HG03097 (cell line): Measurements from ENCODE around the gene RHO.
"Not testable (repeated sequence)": the region's sequence is repeated elsewhere in the genome, so short reads cannot be mapped to it uniquely, and the experiment has no call there.

ENCODE experiments used
- ATAC-seq: cut with Tn5 transposase; IDR thresholded peaks from one replicate; pipeline ENCODE4 v1.9.1; 2021; ENCODE audit not compliant: unreplicated experiment, low FRiP score

Gene RHO

DNA sequence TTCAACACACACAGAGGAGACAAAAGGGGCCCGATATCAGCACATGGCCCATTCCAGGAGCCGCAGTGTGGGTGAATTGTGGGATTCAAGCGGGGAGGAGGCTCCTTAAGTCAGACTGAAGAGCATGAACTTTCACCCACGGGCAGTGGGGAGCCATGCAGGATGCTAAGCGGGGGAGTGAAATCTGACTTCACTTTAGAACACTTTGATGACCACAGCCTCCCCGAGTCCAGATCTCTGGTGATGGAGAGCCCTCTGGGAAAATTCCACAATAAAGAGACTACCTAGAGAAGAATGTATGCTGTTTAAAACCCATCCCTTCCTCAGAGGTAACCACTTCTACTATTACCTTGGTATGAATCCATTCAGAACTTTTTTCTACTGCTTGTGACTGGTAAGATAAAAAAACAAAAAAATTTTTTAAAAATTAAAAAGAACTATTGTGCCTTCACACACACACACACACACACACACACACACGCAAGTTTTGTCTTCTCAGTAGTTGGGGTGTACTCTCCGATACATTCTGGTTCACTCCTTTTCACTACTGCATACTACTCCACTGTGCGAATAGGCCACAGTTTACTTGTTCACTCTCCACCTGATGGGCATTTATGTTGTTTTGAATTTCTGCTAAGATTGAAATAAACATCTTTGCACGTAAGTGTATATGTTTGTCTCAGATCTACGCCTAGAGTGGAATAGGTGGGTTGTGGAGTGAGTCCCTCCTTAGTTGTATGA is 12.5 kb downstream of the RHO start:
- ATAC-seq: no peak

DNA sequence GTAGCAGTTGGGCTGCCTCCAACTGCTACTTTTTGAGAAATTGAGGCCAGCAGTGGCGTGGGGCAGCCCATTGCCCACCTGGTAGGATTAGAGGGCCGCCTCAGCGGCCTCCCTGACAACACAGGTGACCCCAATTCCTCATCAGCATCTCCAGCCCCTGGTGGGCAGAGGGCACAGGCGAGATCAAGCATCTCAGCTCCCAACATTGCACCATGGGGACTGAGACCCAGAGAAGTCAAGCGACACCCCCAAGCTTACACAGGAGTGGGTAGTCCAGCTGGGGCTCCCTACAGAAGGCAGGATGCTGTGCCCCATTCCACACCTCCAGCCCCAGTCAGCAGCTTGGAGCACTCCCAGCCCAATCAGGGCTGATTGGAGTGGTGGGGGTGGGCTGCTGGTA is 14.3 kb downstream of the RHO start:
- no peak for ATAC-seq

DNA sequence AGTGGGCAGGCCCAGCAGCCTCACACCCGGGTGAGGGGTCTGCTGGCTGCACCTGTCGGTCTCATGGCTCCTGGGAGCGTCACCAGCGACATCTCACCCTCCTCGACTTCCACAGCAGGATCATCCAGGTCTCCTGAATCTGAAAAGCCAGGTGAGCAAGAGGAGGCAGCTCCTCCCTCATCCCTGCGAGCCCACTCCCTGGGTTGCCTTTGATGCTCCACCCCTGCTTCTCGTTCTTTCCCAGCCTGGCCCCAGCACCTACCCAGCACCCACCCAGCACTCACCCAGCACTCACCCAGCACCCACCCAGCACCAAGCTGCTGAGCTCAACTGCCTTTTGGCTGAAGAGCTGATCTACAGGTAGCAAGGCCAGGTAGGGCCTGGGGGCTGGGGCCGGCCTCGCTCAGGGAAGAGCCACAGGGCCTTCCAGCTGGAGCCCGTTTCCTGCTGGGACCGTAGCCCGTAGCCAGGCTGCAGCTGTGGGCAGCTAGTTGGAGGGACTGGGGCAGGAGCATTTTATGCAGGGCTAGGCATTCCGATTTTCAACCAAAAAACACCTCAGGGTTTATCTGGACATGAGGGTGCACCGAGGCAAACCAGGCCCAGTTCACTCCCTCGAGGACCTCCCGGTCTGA is 14.8 kb downstream of the RHO start, which contains the start of gene H1-8:
Gene H1-8 (plus strand): TSS at position 20 of the 635 bp plus-strand sequence. CDS start 44 bp downstream, at position 64.
- ATAC-seq: no peak

DNA sequence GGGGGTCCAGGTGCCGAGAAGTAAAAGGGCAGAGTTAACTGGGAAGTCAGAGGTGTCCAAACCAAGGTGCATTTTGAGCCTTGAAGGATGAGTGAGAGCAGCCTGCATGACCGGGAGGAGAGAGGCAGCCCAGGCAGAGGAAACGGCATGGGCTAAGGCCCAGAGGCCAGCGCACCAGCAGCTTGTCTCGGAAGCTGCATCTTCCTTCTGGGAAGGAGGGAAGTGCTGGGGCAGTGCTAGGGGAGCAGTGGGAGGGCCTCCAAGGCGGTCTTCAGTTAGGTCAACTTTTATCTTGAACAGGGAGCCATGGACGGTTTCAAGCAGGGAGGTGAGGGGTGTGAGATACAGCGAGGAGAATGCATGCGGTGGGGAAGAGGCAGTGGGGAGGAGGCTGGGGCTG is 15.6 kb downstream of the RHO start:
- no peak for ATAC-seq

DNA sequence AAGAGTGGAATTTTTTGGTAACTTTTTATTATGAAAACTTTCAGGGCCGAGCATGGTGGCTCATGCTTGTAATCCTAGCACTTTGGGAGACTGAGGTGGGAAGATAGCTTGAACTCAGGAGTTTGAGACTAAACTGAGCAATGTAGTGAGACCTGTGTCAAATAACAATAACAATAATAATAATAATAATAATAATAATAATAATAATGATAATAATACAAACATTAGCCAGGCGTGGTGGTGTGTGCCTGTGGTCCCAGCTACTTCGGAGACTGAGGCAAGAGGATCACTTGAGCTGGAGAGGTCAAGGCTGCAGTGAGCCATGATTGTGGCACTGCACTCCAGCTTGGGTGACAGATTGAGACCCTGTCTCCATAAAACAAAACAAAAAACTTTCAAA is 17.5 kb downstream of the RHO start:
- not testable (repeated sequence) for ATAC-seq

DNA sequence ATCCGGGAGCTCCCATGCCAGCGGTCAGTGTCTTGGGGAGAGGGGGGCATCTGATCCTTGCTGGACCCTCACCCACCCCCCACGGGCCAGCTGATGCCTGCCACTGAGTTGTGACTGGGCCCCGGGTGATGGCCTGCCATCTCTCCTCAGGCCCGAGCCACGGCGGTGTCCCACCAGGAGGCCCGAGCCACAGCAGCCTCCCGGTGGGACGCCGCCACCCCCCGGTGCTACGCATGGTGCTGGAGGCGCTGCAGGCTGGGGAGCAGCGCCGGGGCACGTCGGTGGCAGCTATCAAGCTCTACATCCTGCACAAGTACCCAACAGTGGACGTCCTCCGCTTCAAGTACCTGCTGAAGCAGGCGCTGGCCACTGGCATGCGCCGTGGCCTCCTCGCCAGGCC is 18.8 kb downstream of the RHO start:
- no peak for ATAC-seq

DNA sequence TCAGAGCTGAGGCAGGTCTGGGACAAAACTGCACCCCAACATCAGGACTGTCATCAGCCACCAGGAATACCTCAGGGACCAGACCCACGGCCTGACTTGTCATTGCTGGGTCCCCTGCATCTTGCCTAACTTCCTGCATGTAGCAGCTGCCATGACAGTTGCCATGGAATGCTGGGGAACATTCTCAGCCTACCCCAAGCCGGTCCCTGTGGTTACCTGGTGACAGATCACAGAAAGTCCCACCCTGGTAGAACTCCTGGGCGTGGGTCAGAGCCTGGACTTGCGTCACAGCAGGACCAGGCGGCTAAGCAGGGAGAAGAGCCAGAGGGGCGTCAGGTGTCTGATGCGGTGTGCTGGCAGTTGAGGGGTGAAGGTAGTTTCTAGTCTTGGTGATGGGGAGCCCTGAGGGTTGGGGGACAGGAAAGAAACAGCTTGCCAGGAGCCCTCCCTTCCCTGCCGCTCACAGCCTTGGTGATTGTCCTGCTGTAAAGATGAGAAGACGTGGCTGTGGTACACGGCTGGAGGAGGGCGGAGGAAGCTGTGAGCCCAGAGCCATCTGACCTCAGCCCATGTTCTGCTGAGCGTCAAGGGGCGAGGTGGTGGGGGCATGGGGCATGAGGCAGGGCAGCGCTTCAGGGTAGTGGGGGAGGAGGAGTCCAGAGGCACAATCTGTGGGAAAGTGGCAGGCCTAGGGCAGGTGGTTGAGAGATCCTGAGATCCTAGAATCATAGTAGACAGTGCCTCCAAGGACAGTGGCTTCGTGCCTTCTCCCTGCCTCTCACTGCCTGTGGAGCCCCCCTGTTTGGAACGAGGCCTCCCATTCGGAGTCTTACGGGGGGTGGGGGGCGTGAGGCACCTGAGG is 19.9 kb downstream of the RHO start:
- ATAC-seq: no peak

DNA sequence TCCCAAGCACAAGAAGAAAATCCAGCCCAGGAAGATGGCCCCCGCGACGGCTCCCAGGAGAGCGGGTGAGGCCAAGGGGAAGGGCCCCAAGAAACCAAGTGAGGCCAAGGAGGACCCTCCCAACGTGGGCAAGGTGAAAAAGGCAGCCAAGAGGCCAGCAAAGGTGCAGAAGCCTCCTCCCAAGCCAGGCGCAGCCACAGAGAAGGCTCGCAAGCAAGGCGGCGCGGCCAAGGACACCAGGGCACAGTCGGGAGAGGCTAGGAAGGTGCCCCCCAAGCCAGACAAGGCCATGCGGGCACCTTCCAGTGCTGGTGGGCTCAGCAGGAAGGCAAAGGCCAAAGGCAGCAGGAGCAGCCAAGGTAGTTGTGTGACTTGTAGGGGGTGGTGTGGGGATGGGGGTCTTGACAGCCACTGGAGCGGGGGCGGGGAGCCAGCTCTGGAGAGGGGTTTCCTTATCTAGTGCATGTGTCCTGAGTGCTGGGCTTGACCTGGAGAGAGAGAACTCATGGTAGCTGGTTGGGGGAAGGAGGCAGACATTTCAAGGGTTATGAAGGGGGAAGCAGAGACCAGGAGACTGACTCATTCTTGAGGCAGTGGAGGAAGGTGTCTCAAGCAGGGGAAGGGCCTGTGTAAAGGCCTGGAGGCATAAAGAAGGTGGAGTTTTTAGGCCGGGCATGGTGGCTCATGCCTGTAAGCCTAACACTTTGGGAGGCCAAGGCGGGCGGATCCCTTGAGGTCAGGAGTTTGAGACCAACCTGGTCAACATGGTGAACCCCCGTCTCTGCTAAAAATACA is 20.8 kb downstream of the RHO start:
- no peak for ATAC-seq

DNA sequence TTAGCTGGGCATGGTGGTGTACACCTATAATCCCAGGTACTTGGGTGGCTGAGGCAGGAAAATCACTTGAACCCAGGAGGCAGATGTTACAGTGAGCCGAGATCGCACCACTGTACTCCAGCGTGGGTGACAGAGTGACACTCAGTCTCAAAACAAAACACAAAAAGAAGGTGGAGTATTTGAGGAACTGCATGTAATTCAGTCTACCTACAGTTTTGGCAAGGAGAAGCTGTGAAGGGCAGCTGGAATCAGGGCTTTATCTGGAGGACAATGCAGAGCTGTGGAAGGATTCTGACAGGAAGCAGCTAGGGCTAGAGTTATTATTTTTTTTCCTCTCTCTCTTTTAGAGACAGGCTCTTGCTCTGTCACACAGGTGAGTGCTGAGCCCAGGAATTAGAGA is 21.4 kb downstream of the RHO start:
- ATAC-seq: no peak

DNA sequence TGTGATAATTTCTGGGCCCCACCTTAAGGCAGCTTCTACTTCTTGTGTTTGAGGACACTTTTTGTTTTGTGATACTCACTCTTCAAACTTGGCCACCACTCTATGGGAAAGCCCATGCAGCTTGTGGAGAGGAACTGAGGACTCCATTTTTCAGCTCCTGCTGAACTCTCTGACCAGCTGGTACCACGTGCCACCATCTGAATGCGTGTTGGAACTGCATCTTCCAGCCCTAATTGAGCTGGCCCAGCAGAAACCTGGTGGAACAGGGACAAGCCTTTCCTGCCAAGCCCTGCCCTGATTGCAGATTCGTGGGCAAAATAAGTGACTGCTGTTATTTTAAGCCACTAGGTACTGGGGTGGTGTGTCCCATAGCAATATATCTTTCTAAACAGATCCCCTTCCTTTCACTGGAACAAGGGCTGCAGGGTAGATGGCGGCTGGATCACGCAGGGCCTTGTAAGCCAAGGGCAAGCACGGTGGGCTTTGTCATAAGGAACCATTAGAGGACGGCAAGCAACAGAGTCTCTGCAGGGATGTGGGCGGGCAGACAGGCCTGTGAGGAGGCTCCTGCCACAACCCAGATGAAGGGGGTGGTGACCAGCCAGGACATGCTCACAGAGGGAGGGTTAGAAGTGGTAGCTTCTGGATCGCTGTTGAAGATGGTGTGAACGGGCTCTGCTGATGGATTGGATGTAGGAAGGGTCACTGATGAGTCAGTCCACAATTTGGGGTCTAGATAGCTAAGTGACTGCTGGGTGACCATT is 24.0 kb downstream of the RHO start:
- no peak for ATAC-seq

DNA sequence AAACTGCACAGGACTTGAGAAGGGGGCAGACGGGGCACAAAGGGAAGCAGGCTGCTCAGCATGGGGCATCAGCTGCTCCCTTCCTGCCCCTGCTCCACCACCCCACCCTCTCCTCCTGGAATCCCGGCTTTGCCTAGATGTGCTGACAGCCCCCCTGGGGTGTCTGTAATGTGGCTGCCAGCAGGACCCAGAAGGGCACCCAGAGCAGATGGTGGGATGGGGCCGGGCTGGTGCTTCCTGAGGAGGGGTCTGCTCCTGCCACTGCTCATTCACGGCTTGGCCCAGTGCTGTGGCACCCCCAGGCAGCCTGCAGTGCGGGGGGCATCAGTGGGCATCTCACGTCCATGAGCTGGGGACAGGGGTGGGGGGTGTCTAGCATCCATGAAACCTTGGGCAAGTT is 24.7 kb downstream of the RHO start:
- ATAC-seq: no peak

DNA sequence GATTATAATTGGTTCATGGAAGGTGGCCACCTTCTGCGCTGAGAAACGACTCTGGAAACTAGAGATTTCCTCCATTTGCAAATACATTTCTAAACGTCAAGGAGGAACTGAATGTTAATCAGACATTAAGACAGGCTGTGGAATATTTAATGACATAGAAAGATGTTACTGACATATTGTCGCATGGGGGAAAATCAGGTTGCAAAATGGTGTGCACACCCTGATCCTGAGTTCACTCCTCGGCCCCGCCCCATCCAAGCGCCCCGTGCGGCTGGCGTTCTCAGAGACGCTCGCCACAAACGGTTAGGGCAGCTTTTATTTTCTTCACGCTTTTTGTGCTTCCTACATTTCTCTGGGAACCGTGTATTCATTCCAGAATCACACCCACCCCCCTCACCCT is 25.3 kb downstream of the RHO start:
- ATAC-seq: no peak

DNA sequence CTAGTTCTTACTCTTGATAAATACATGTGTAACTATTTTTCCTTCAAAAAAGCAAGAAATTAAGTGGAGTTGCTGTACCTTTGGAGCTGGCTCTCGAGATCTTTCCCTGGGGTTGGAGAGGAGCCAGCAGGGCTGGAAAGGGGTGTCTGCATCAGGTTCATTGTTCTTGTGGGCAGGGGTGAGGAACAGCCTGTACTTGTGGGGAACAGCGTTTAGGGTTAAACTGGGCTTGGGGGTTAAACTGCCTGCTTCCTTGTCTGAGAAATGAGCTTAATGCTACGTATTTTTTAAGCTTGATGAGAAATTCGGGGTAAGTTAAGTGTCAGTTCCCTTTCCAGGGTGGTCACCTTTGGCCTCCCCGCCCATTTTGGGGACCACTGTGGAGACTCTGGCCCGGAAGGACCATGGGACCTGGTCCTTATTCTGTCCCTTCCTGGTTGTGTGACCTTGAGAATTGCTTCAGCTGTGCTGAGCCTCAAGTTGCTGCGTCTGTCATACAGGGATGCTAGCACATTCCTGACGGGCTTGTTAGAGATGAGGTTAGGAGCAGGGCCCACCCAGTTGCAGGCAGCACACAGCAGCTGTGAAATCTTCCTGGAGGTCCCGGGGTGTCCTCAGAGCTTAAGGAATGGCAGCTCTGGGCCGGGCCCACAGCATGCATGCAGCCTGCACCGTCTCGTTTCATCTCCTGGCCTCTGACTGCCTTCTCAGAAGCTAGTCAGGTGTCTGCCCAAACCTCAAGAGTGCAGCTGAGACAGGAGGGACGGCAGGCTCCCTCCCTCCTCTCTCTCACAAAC is 26.1 kb downstream of the RHO start:
- ATAC-seq: no peak

DNA sequence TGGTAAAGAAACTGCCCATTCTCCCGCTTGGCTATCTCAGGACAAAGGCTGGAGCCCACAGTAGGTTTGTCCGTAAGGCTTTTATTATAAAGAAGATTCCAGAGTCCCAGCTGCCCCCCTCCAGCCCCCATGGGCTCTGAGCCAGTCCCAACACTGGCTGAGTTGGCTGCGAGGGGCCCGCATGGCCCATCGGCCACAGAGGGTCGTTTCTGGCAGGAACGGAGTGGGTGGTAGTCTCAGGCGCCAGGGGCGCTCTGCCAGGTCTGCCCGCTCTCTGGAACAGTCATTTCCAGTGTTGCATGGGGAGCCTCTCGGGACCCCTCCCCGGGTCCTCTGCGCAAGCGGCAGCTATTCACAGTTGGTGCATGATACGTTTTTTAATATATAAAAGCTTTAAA is 26.7 kb downstream of the RHO start:
- no peak for ATAC-seq

DNA sequence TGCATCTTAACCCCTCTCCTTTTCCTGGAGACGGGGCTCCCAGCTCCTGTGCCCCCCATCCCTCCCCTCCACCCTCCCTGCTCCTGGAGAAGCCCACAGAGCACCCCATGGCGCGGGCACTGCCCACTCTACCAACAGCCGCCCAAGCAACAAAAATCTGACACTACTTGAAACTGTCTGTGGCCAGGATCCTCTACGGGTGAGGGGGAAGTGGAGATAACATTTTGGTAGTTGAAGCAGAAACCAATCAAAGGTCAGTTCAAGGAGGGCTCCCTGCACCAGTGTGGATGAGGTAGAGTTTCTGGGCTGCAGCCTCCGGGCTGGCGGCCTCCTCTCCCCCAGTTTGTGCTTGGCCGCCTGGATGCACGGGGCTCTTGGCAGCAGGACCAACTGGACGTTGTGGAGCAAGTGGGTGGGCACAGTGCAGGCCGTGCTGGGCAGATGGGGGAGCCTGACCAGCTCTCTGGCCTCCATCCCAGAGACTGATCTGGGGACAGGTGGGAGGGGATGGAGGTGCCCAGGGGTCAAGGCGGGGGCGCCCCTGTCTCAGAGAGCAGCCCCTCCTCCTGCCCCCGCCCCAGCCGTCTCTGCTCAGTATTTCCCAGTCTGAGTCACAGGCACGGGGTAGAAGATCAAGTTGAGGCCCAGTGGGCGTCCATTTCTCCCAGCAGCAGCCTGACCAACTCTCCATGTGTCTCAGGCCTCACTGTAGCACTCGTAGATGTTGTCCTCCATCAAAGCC is 27.3 kb downstream of the RHO start:
- ATAC-seq: no peak

DNA sequence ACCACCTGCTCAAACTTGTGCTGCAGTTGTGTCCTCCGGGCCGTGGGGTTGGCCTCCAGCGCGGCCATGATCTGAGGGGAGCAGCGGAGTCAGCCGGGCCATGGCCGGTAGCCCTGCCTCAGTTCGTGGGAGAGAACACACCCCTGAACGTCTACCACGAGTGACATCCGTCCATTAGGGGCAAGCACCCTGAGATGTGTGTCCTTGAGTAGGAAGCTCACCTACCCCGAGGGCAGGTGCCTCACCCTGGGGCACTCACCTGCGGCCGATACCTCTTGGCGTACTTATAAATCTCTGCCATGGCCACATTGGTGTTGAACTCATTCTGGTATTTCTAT is 27.9 kb downstream of the RHO start:
- no peak for ATAC-seq

DNA sequence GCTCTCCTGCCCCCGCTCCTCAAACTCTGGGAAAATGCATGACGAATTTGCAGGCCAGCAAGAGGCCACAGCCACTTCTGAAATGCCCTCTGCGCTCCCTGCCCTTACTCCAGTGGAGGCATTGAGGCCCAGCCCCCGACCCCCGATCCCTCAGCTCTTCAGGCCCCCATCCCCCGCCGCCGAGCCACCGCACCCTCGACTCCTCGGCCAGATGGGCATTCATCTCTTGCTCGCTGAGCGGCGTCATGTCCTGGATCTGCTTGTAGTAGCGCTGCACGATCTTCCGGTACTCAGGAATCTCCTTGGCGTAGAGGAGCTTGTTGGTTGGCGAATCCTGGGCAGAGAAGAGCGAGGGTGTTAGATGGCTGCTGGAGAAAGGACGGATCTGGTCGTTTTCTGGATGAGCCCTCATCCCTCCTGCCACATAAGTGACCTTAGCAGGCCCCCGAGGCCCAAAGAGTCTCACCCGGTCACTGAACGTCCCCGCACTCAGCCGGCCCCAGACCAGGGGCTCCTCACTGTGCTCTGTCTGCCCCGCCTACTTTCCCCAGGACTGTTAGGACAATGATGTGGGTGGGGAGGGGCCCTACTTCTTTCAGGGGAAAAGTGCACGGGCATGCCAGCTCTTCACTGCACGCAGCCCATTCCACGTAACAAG is 28.6 kb downstream of the RHO start:
- no peak for ATAC-seq

DNA sequence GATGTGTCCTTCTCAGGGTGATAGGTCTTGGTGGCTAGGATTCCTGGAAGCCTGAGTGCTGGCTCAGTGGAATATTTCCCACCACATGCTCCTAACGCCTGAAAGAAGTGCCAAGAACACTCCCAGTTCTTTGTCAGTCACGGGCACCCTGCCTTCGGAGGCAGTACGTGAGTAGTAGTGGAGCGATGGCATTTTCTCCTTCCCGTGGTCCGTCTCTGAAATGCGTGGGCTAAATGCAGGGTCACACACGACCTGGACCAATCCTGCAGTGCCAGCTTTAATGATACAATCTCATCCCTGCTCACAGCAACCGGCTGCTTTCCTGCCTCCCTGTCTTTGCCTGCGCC is 29.1 kb downstream of the RHO start:
- ATAC-seq: no peak
